HG03280 (cell line): ENCODE measurements around the gene SGTB.
A peak's percentile ranks its signal among the peaks of the same experiment; 100 is the strongest.
"Not testable (repeated sequence)": the region's sequence is repeated elsewhere in the genome, so short reads cannot be mapped to it uniquely, and the experiment has no call there.

Experiments
- ATAC-seq: cut with Tn5 transposase; IDR thresholded peaks from one replicate; pipeline ENCODE4 v1.9.1; 2021; ENCODE audit warnings: mild to moderate bottlenecking, moderate library complexity; ENCODE audit not compliant: unreplicated experiment

Gene SGTB

DNA sequence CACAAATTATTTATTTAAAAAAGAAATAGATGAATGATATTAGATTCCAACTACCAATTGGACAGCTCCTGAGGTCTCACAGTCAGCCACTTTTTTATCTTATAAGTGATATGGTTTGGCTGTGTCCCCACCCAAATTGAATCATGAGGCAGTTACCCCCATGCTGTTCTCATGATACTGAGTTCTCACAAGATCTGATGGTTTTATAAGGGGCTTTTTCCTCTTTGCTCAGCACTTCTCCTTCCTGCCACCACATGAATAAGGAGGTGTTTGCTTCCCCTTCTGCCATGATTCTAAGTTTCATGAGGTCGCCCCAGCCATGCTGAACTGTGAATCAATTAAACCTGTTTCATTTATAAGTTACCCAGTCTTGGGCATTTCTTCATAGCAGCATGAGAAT, 13.0 kb upstream of the SGTB start:
- ATAC-seq: no peak

DNA sequence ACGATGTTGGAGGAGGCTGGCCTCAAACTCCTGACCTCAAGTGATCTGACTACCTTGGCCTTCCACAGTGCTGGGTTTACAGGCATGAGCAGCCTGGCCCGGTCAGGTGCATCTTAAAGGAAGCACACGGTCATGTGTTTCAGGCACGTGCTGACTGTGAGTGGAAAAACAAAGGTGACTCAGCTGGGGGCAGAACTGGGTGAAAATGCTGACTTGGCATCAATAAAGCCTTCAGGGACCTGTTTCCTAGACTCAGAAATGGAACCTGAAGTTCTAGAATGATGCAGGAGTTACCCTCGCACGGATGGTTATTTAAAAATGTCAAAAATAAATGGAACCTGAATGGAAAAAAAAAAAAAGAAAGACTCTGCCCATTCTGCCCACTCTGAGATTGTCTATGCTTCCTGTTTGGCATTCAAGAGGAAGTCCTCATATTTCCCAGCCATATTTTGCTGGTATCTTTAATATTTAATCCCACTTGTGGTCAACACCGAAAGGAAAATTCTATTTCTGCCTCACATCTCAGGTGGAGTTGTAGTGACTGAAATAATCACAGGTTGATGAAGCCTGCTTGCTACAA, 12.4 kb upstream of the SGTB start:
- not testable (repeated sequence) for ATAC-seq

GRCh38 chr5:65732046-65732445, 10.1 kb upstream of the SGTB start:
- not testable (repeated sequence) for ATAC-seq

DNA sequence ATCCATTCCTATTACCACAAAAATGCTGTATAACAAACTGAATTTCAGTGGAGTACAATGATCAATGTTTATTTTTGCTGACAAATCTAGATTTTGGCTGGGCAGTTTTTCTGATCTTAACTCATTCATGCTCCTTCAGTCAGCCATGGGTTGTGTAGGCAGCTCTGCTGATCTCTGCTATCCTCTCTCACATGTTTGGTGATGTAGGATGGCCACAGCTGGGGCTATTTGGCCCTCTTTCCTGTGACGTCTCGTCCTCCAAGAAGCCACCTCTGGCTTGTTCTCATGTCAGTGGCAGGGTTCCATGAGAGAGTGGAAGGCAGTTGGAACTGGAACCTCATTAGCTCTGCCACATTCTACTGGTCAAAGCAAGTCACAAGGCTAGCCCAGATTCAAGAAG, 9.0 kb upstream of the SGTB start:
- no peak for ATAC-seq

DNA sequence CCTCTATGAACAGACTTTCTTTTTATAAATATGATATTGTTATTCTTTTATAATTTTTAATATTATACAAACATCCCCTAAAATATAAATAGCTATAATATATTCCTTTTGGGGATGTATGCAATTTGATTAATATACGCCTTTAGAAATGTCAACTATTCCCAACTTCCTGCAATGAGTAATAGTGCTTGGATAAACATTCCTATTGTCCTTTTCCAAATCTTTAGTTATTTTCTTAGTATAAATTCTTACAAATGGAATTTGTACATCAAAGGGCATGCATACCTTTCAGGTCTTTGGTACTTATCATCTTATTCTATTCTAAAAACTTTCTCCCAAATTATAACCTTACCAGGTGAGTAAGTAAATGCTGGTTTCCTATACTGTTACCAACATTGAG, 6.3 kb upstream of the SGTB start:
- no peak for ATAC-seq

- ATAC-seq: no peak
Measured at GRCh38 chr5:65727491-65728156, 5.7 kb upstream of the SGTB start.

DNA sequence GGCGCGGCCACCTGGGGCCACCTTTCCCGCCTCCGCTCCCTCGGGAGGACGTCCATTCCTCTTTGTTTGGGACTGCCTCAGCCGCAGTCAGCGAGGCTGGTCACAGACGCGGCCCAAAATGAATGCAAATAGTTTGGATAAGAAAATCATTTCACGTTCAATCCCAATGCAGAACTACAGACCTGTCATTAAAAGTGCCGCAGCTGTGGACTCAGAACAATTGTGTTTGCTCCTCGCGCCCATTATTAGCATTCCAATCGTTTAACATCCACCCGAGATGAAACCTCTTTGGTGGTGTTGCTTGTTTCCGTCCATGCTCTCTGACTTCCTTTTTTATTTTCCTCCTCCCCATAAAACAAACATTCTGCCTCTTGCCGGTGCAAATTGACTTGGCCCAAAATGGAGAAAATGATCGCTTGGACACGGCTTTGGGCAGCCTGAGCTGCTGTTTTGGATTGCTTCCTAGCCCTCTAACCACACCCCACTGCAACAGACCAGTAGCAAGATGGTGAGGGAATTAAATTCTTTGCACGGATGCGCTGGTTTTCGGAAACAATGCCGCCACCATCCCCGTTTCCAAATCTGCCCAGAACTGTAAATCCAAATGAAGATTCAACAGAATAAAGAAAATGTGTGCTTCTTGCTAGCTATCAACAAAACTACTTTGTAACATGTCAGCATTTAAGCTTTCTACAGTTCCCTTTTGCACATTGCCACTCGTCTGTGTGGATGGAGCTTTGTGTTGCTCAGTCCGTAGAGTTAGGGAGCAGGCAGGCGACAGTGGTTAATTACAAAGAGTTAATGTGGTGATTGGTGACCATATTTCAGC, 880 bp upstream of the SGTB start:
- no peak for ATAC-seq

DNA sequence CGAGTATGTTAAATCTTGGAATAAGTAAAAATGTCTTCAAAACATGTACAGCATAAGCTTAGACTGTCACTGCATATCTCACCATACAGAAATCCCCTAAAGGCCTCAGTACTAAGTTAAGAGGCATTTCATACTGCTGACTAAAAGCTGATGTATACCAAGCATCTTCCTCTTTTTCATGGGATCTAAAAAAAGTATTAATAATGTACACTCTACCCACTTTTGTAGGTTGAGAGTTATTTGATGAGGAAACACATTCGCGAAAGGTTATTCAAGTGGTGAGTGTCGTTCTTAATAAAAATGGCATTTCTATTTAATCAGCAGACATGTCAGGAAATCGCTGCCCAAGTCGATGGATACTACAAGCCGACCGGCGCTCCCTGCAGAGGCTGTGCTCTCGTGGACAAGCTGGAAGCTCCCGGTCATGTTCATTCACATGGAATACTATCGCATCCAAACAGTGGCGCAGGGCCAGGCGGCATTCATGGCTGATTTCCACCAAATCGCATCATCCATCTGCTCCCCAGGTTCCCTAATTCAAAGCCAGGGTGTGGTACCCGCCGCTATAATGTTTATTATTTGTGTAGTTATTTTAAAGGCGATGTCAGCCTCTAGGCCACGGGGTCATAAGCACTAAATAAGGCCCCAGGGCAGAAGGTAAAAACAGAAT, 724 bp downstream of the SGTB start:
- peak; percentile 3 for ATAC-seq

DNA sequence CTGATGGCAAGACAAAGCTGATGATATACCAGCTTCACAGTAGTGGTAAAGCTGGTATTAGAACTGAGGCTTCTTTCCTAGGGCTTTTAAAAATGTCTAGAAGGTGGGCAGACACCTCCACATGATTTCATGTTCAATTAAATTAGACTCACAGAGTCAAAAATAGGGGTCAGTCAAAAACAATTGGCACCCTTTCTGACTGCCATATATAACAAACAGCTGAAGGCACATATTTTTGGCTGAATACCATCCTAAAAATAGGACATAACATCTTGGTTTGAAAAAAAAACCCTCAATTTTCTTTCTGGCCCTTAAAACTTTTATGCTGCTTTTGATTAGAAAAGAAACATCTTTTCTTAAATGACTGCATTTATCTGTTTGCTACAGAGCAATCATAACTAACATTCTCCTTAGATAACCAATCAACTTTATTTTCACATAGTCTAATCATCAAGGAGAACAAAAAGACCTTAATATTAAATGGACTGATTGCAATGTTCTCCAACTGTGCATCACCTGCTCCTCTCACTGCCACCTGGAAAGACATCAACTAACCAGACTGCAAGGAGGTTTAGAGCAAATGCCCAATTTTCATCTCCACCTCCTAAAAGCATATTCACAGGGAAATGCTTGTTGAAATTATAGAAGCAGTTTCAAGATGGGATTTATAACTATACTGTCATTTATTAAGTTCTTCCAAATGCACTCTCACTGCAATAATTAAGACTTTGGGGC, 3.2 kb downstream of the SGTB start:
- no peak for ATAC-seq

DNA sequence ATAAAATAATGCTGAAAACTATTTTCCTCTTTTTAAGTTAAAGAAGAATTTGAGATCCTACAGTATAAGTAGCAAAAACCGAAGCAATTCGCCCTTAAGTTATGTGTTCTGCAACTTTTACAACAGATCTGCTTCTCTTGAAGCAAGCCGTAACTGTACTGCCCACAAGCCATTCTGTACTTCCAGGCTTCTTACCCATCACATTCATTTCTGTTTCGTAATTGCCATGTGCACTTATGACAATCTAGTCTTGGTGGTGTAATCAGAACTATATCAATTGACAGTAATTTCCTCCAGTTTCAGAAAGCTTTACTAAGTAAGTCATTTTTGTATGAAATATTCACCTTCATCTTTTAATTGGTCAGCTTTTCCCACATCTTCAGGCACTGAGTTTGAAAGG, 13.8 kb downstream of the SGTB start:
- no peak for ATAC-seq

GRCh38 chr5:65707663-65708062, 14.2 kb downstream of the SGTB start:
- ATAC-seq: no peak

DNA sequence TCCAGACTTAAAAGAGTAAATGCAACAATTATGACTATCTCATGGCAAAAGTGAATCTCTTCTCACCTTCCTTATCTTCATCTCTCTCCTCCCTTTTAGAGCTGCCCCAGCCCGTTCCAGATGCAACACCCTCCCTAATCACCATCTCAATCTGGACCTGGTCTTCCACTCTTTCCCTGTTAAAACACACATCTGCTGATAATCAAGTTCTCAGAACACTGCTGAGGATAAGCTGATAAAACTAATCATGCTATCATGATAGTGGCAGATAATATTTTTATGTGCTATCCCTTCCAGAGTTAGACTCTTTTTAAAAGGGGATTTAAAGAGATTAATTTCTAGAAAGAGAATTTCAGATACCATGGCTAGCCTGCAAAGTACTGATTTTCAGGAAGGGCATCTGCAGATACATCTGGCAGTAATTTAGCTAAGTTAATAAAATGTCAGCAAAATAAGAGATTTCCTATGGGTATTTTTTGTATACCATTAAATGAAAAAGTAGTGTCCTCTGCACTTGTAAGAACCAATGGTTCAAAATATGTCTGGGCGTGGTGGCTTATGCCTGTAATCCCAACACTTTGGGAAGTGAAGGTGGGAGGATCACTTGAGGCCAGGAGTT, 17.2 kb downstream of the SGTB start:
- no peak for ATAC-seq

GRCh38 chr5:65702036-65702435, 19.9 kb downstream of the SGTB start:
- ATAC-seq: no peak

DNA sequence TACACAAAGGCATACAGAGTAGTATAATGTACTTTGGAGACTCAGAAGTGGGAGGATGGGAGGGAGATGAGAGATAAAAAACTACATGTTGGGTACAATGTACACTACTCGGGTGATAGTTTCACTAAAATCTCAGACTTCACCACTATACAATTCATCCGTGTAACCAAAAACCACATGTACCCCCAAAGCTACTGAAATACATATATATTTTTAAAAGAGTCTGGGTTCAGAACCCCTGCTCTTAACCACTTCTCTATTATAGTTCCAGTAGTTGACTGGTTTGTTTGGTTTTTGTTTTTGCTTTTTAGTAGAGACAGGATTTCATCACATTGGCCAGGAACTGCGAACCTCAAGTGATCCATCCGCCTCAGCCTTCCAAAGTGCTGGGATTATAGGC, 22.6 kb downstream of the SGTB start:
- no peak for ATAC-seq

DNA sequence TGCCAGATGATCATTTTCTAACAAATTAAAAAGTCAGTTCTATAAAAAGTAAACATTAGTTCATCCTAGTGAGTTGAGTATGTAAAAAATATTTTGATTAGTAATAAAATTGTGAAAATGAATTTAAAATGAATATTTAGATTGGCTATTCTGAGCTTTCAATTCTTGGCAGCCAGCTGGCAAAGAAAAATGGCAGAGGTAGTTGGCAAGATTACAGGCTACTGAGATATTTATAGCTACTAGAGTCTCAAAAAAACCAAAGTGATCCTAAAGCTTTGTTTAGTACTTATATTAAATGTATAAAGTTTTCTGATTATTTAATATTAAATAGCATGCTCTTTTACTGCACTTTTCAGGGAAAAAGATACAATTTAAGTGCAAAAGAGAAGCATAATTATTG, 25.0 kb downstream of the SGTB start:
- ATAC-seq: no peak

DNA sequence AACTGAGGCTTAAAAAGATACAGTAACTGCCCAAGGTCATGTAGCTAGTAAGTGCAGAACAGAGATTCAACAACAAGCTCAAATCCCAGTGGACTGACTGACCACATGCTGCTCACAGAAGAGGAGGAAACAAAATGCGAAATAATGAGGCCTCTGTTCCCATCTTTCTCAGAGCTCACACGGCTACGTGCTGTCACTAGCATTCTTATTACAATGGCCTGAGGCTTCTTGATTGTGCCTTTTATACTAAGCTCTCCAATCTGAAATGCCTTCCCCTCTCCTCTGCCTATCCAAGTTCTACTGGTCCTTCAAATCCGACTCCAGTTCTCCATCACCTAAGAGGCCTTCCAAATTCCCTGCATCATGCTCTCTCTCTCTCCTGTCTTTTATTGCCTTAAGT, 26.0 kb downstream of the SGTB start:
- ATAC-seq: no peak

GRCh38 chr5:65695162-65695755, 26.6 kb downstream of the SGTB start:
- ATAC-seq: no peak

GRCh38 chr5:65693121-65693520, 28.8 kb downstream of the SGTB start:
- ATAC-seq: no peak

- ATAC-seq: no peak
Measured at GRCh38 chr5:65682148-65682547, 39.8 kb downstream of the SGTB start.

DNA sequence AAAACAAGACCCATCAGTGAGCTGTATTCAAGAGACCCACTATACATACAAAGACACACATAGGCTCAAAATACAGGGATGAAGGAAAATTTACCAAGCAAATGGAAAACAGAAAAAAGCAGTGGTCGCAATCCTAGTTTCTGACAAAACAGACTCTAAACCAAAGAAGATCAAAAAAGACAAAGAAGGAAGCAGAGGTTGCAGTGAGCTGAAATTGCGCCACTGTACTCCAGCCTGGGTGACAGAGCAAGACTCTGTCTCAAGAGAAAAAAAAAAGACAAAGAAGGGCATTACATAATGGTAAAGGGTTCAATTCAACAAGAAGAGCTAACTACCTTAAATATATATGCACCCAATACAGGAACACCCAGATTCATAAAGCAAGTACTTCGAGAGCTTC, 45.9 kb downstream of the SGTB start:
- not testable (repeated sequence) for ATAC-seq
